NT2/D1 (cell line): ENCODE data around the gene WDR81.
"Not testable (repeated sequence)": the region's sequence is repeated elsewhere in the genome, so short reads cannot be mapped to it uniquely, and the experiment has no call there.

ENCODE experiments used
- DNase-seq: peaks from one replicate; pipeline ENCODE4 v3.0.0-alpha.2; 2011; ENCODE audit warnings: low read depth, low spot score
- H3K27me3 ChIP-seq: 2 replicates; pipeline ENCODE4 v1.6.0; 2011; ENCODE audit warnings: mild to moderate bottlenecking; ENCODE audit not compliant: insufficient read length, insufficient read depth
- H3K36me3 ChIP-seq: 2 replicates; pipeline ENCODE4 v1.6.1; 2011; ENCODE audit warnings: mild to moderate bottlenecking, low read length, mixed read lengths; ENCODE audit not compliant: insufficient read depth, insufficient read length
- H3K4me1 ChIP-seq: 2 replicates; pipeline ENCODE4 v1.5.1; 2011; ENCODE audit not compliant: insufficient read depth, insufficient read length
- H3K4me3 ChIP-seq: 2 replicates; pipeline ENCODE4 v1.5.1; 2011; ENCODE audit warnings: low read depth; ENCODE audit not compliant: insufficient read length
- H3K9ac ChIP-seq: 2 replicates; pipeline ENCODE4 v1.6.0; 2011; ENCODE audit warnings: low read depth; ENCODE audit not compliant: insufficient read length
- H3K9me3 ChIP-seq: 2 replicates; pipeline ENCODE4 v1.5.1; 2011; ENCODE audit warnings: mild to moderate bottlenecking, low read length; ENCODE audit not compliant: insufficient read depth
- SUZ12 ChIP-seq: IDR thresholded peaks from 2 replicates; pipeline ENCODE4 v1.6.1; 2011; ENCODE audit not compliant: insufficient read length, insufficient read depth; ENCODE audit errors: extremely low read depth
- YY1 ChIP-seq: IDR thresholded peaks from 2 replicates; pipeline ENCODE4 v1.6.1; 2011; ENCODE audit not compliant: insufficient read length, insufficient read depth
- ZNF274 ChIP-seq: IDR thresholded peaks from 2 replicates; pipeline ENCODE4 v1.6.1; 2011; ENCODE audit warnings: mild to moderate bottlenecking, low read depth, low read length

Gene WDR81

GRCh38 chr17:1720856-1721386, 3.6 kb upstream of the WDR81 start:
- no peaks in the 10 kb centered on the region for H3K9me3 ChIP-seq
- peaks cover 11% of the 10 kb centered on the region for H3K4me1 ChIP-seq
- TF ChIP-seq ZNF274 (no peak), SUZ12 (no peak), YY1 (no peak)
- no peak overlapping the region for H3K4me3 ChIP-seq
- no peak overlapping the region for H3K9ac ChIP-seq
- H3K36me3 ChIP-seq: peaks cover 1% of the 10 kb centered on the region
- no peak for DNase-seq
- no peaks in the 10 kb centered on the region for H3K27me3 ChIP-seq

- not testable (repeated sequence) for H3K27me3 ChIP-seq, H3K9me3 ChIP-seq, H3K36me3 ChIP-seq, H3K9ac ChIP-seq, DNase-seq, H3K4me3 ChIP-seq
- H3K4me1 ChIP-seq: peaks cover 11% of the 10 kb centered on the region
Measured at GRCh38 chr17:1722022-1722421, 2.5 kb upstream of the WDR81 start.

- DNase-seq: no peak
- Histone ChIP-seq H3K36me3 (peaks cover 26% of the 10 kb centered on the region), H3K9me3 (no peaks in the 10 kb centered on the region), H3K9ac (peak overlapping the region; percentile 80), H3K4me3 (peak overlapping the region; percentile 39), H3K4me1 (peaks cover 7% of the 10 kb centered on the region), H3K27me3 (no peaks in the 10 kb centered on the region)
- TF ChIP-seq YY1: no peak
- TF ChIP-seq SUZ12: no peak
- TF ChIP-seq ZNF274: no peak
Measured at GRCh38 chr17:1724869-1725641, 551 bp downstream of the WDR81 start.

GRCh38 chr17:1725642-1726511, 1.4 kb downstream of the WDR81 start:
- Histone ChIP-seq H3K9me3 (no peaks in the 10 kb centered on the region), H3K36me3 (peaks cover 28% of the 10 kb centered on the region), H3K4me3 (no peak overlapping the region), H3K9ac (no peak overlapping the region), H3K27me3 (no peaks in the 10 kb centered on the region), H3K4me1 (peaks cover 5% of the 10 kb centered on the region)
- TF ChIP-seq SUZ12: no peak
- no peak for TF ChIP-seq YY1
- TF ChIP-seq ZNF274: no peak
- no peak for DNase-seq

DNA sequence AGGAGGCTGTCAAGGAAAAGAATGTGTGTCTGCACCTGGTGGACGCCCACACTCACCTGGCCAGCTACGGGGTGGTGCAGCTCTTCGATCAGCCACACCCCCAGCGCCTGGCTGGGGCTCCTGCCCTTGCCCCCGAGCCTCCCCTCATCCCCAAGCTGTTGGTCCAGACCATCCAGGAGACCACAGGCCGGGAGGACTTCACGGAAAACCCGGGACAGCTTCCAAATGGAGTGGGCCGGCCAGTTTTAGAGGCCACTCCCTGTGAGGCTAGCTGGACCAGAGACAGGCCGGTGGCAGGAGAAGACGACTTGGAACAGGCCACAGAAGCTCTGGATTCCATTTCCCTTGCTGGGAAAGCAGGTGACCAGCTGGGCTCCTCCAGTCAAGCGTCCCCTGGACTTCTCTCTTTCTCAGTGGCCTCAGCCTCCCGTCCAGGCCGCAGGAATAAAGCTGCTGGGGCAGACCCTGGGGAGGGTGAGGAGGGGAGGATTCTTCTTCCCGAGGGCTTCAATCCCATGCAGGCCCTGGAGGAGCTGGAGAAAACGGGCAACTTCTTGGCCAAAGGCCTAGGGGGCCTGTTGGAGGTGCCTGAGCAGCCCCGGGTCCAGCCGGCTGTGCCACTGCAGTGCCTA, 2.2 kb downstream of the WDR81 start:
- no peak for DNase-seq
- no peak overlapping the region for H3K4me3 ChIP-seq
- no peak overlapping the region for H3K9ac ChIP-seq
- H3K27me3 ChIP-seq: no peaks in the 10 kb centered on the region
- H3K36me3 ChIP-seq: peaks cover 28% of the 10 kb centered on the region
- peaks cover 5% of the 10 kb centered on the region for H3K4me1 ChIP-seq
- H3K9me3 ChIP-seq: no peaks in the 10 kb centered on the region
- TF ChIP-seq SUZ12: no peak
- no peak for TF ChIP-seq YY1
- no peak for TF ChIP-seq ZNF274

- H3K4me3 ChIP-seq: no peak overlapping the region
- H3K4me1 ChIP-seq: peaks cover 5% of the 10 kb centered on the region
- H3K36me3 ChIP-seq: peaks cover 28% of the 10 kb centered on the region
- H3K9me3 ChIP-seq: no peaks in the 10 kb centered on the region
- no peaks in the 10 kb centered on the region for H3K27me3 ChIP-seq
- no peak for TF ChIP-seq ZNF274
- TF ChIP-seq SUZ12: no peak
- TF ChIP-seq YY1: no peak
- DNase-seq: no peak
- no peak overlapping the region for H3K9ac ChIP-seq
Measured at GRCh38 chr17:1727258-1727789, 2.8 kb downstream of the WDR81 start.
